ENCODE measurements around the gene H3-3A.

H3-3A gene

DNA sequence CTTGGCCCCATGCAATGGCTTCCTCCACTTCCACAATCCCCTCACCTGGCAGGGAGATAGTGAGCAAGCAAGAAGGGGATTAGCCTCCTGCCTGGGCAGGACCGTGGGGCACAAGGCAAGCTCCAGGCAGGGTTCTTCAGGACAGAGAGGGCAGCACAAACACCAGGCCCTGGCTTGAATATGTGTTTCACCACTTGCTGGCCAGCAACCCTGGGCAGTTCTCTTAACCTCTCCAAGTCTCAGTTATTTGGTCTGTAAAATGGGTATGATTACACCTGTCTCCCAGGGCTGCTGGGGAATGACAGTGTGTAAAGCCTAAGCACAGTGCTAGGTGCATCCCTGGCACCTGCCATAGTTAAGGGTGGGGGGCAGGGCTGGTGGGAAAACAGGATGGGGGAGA, 31.9 kb downstream of the H3-3A start:
- no peaks in the 10 kb centered on the region for H3K9me3 ChIP-seq (ENCODE audit: severe bottlenecking)
- TF ChIP-seq, protein P1, sequence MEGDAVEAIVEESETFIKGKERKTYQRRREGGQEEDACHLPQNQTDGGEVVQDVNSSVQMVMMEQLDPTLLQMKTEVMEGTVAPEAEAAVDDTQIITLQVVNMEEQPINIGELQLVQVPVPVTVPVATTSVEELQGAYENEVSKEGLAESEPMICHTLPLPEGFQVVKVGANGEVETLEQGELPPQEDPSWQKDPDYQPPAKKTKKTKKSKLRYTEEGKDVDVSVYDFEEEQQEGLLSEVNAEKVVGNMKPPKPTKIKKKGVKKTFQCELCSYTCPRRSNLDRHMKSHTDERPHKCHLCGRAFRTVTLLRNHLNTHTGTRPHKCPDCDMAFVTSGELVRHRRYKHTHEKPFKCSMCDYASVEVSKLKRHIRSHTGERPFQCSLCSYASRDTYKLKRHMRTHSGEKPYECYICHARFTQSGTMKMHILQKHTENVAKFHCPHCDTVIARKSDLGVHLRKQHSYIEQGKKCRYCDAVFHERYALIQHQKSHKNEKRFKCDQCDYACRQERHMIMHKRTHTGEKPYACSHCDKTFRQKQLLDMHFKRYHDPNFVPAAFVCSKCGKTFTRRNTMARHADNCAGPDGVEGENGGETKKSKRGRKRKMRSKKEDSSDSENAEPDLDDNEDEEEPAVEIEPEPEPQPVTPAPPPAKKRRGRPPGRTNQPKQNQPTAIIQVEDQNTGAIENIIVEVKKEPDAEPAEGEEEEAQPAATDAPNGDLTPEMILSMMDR (IDR thresholded peaks at IDR 0.05; ENCODE audit: poor library complexity, severe bottlenecking): no peak

GRCh38 chr1:226095286-226095685, 32.8 kb downstream of the H3-3A start:
- ATAC-seq (ENCODE audit: low read depth) (no peak), DNase-seq (ENCODE audit: low spot score) (no peak)
- Histone ChIP-seq H3K36me3 (ENCODE audit: low read depth) (no peaks in the 10 kb centered on the region), H3K4me3 (ENCODE audit: severe bottlenecking) (no peak overlapping the region), H3K27ac (ENCODE audit: poor library complexity, severe bottlenecking) (no peak overlapping the region), H3K4me1 (ENCODE audit: insufficient read depth, poor library complexity, severe bottlenecking) (peaks cover 16% of the 10 kb centered on the region), H3K9me3 (ENCODE audit: severe bottlenecking) (no peaks in the 10 kb centered on the region), H3K27me3 (ENCODE audit: insufficient read depth, poor library complexity, severe bottlenecking) (no peaks in the 10 kb centered on the region)
- TF ChIP-seq, protein P1 (IDR thresholded peaks at IDR 0.05; ENCODE audit: poor library complexity, severe bottlenecking): no peak

More for the DNA sequence above, 31.9 kb downstream of the H3-3A start:
- no peak overlapping the region for H3K27ac ChIP-seq (ENCODE audit: poor library complexity, severe bottlenecking)
- no peak for ATAC-seq (ENCODE audit: low read depth)
- H3K36me3 ChIP-seq (ENCODE audit: low read depth): no peaks in the 10 kb centered on the region
- no peak overlapping the region for H3K4me3 ChIP-seq (ENCODE audit: severe bottlenecking)
- H3K4me1 ChIP-seq (ENCODE audit: insufficient read depth, poor library complexity, severe bottlenecking): peaks cover 16% of the 10 kb centered on the region
- DNase-seq (ENCODE audit: low spot score): no peak
- no peaks in the 10 kb centered on the region for H3K27me3 ChIP-seq (ENCODE audit: insufficient read depth, poor library complexity, severe bottlenecking)

DNA sequence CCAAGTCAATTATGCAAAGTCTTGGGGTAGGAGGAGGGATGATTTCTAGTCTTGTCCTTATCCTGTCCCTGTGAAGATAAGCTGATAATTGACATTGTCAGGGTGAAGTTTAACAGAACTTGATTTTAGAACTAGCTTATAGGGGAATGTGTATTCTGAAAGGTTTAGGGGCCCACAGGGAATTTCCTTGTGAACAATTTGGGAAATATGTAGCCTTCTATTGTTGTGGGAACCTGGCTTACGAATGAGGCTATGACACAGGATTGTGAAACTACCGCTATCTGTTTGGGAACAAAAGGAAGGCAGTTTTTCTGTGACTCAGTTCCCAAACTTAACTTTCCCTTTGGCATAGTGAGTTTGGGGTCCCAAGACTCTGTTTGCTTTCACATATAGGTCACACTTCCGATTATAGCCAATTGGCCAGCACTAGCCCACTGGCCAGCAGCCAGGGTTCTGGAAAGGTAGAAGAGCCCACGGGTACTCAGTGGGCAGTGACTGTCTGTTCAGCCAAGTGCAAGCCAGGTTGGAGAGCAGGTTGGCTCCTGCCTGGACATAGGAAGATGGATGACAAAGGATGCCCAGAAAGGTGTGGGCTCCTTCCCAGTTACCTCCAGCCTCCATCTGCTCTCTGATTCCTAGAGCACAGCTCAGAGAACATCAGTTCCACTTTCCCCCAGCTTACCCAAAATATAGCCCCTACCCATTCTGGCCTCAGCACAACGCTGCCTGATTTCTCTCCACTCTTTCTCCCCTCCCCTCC, 35.5 kb downstream of the H3-3A start:
- ATAC-seq (ENCODE audit: low read depth) (peak; percentile 76), DNase-seq (ENCODE audit: low spot score) (no peak)
- Histone ChIP-seq H3K4me1 (ENCODE audit: insufficient read depth, poor library complexity, severe bottlenecking) (peaks cover 11% of the 10 kb centered on the region), H3K27ac (ENCODE audit: poor library complexity, severe bottlenecking) (no peak overlapping the region), H3K4me3 (ENCODE audit: severe bottlenecking) (no peak overlapping the region), H3K36me3 (ENCODE audit: low read depth) (no peaks in the 10 kb centered on the region), H3K9me3 (ENCODE audit: severe bottlenecking) (no peaks in the 10 kb centered on the region), H3K27me3 (ENCODE audit: insufficient read depth, poor library complexity, severe bottlenecking) (no peaks in the 10 kb centered on the region)
- TF ChIP-seq, protein P1 (IDR thresholded peaks at IDR 0.05; ENCODE audit: poor library complexity, severe bottlenecking): no peak

GRCh38 chr1:226098870-226099835, 36.6 kb downstream of the H3-3A start:
- Histone ChIP-seq H3K36me3 (ENCODE audit: low read depth) (no peaks in the 10 kb centered on the region), H3K4me1 (ENCODE audit: insufficient read depth, poor library complexity, severe bottlenecking) (peaks cover 7% of the 10 kb centered on the region), H3K4me3 (ENCODE audit: severe bottlenecking) (no peak overlapping the region), H3K27ac (ENCODE audit: poor library complexity, severe bottlenecking) (no peak overlapping the region), H3K9me3 (ENCODE audit: severe bottlenecking) (no peaks in the 10 kb centered on the region), H3K27me3 (ENCODE audit: insufficient read depth, poor library complexity, severe bottlenecking) (no peaks in the 10 kb centered on the region)
- TF ChIP-seq, protein P1 (IDR thresholded peaks at IDR 0.05; ENCODE audit: poor library complexity, severe bottlenecking): no peak
- DNase-seq (ENCODE audit: low spot score) (no peak), ATAC-seq (ENCODE audit: low read depth) (no peak)

All from RWPE2 (cell line).